Liver (tissue), 9 donors: ENCODE results near the gene UCN3. TPM values are rescaled to one million over a fixed set of nuclear protein-coding genes. Genes with fewer than 3 reads are reported as not detected.

ENCODE experiments used
- DNase-seq: peaks from one replicate; pipeline ENCODE4 v3.0.0-alpha.2; 2017; ENCODE audit warnings: low spot score
- H3K27ac ChIP-seq, 2 donors: one replicate each; pipeline ENCODE4 v1.7.0; 2013; ENCODE audit warnings: inconsistent platforms in 2 of 2, low read length in 2 of 2, control low read depth in 1 of 2, low read depth in 1 of 2, mild to moderate bottlenecking in 1 of 2
- H3K27me3 ChIP-seq, 4 donors: one replicate each; pipeline versions ENCODE4 v1.6.1 to v1.7.0; 2013; ENCODE audit warnings: low read length in 3 of 4, inconsistent platforms in 1 of 4, mild to moderate bottlenecking in 1 of 4, moderate library complexity in 1 of 4; ENCODE audit not compliant: control insufficient read depth in 4 of 4, insufficient read depth in 4 of 4
- H3K36me3 ChIP-seq, 4 donors: one replicate each; pipeline versions ENCODE4 v1.6.1 to v1.7.0; 2013; ENCODE audit warnings: low read length in 3 of 4, mild to moderate bottlenecking in 3 of 4, low read depth in 1 of 4, moderate library complexity in 1 of 4; ENCODE audit not compliant: control insufficient read depth in 4 of 4, insufficient read depth in 3 of 4
- H3K4me1 ChIP-seq, 4 donors: one replicate each; pipeline versions ENCODE4 v1.6.1 to v1.7.0; 2013; ENCODE audit warnings: low read length in 3 of 4, mild to moderate bottlenecking in 3 of 4, moderate library complexity in 1 of 4; ENCODE audit not compliant: control insufficient read depth in 4 of 4, insufficient read depth in 4 of 4
- H3K4me3 ChIP-seq, 3 donors: one replicate each; pipeline versions ENCODE4 v1.6.1 to v1.7.0; 2013; ENCODE audit warnings: low read length in 3 of 3, control low read depth in 1 of 3, low read depth in 1 of 3, mild to moderate bottlenecking in 1 of 3
- H3K9ac ChIP-seq, 2 donors: one replicate each; pipeline ENCODE4 v1.7.0; 2013; ENCODE audit warnings: low read length in 2 of 2, mild to moderate bottlenecking in 2 of 2, moderate library complexity in 2 of 2, control low read depth in 1 of 2, low read depth in 1 of 2
- H3K9me3 ChIP-seq, 4 donors: one replicate each; pipeline versions ENCODE4 v1.6.1 to v1.7.0; 2013; ENCODE audit warnings: low read length in 3 of 4; ENCODE audit not compliant: control insufficient read depth in 4 of 4
- CTCF ChIP-seq: fragments of 150-350 bp; IDR thresholded peaks from 2 replicates; pipeline ENCODE4 v1.5.1; 2017; ENCODE audit warnings: improper control_type of control experiment, low read depth, low read length; ENCODE audit not compliant: missing input control
- FOXA1 ChIP-seq: IDR thresholded peaks from 2 replicates; pipeline ENCODE4 v1.6.1; 2016; ENCODE audit warnings: antibody characterized with exemption
- GABPA ChIP-seq, 2 donors: IDR thresholded peaks in 1 of 2; conservative IDR thresholded peaks in 1 of 2; 2 replicates each; pipeline ENCODE4 v1.6.1; 2016; ENCODE audit warnings: antibody characterized with exemption in 2 of 2, mild to moderate bottlenecking in 1 of 2, moderate library complexity in 1 of 2
- HNF4G ChIP-seq: IDR thresholded peaks from 2 replicates; pipeline ENCODE4 v1.6.1; 2016; ENCODE audit warnings: antibody characterized with exemption
- JUND ChIP-seq, 2 donors: IDR thresholded peaks; 2 replicates each; pipeline ENCODE4 v1.6.1; 2016; ENCODE audit warnings: antibody characterized with exemption in 2 of 2
- NR2F2 ChIP-seq: IDR thresholded peaks from 2 replicates; pipeline ENCODE4 v1.6.1; 2016; ENCODE audit warnings: antibody characterized with exemption
- RAD21 ChIP-seq, 2 donors: IDR thresholded peaks; 2 replicates each; pipeline ENCODE4 v1.6.1; 2016; ENCODE audit warnings: antibody characterized with exemption in 2 of 2, mild to moderate bottlenecking in 2 of 2
- REST ChIP-seq: IDR thresholded peaks from 2 replicates; pipeline ENCODE4 v1.6.1; 2016; ENCODE audit warnings: antibody characterized with exemption, mild to moderate bottlenecking
- RXRA ChIP-seq, 2 donors: IDR thresholded peaks; 2 replicates each; pipeline ENCODE4 v1.6.1; 2017 to 2018; ENCODE audit warnings: antibody characterized with exemption in 2 of 2, mild to moderate bottlenecking in 1 of 2
- SP1 ChIP-seq: IDR thresholded peaks from 2 replicates; pipeline ENCODE4 v1.6.1; 2018; ENCODE audit warnings: antibody characterized with exemption, mild to moderate bottlenecking
- YY1 ChIP-seq: IDR thresholded peaks from 2 replicates; pipeline ENCODE4 v1.6.1; 2016; ENCODE audit warnings: antibody characterized with exemption, mild to moderate bottlenecking
- WGBS: extraction: QIAGEN DNeasy Blood & Tissue Kit; methylation state at CpG from one replicate; pipeline ENCODE4 v1.1.7; 2013; 5-methylcytosine and 5-hydroxymethylcytosine counted together
- polyA plus RNA-seq, 2 donors: library from polyadenylated mRNA; stranded (reverse) in 1 of 2; unstranded in 1 of 2; fragments of 200-250 nt in 1 of 2; fragments of >200 nt in 1 of 2; fragmentation: Nextera tagmentation in 1 of 2; extraction: Ambion mirVana in 1 of 2; gene quantifications; one replicate each; pipeline versions ENCODE4 v1.2.1 to v1.2.3, GENCODE V29; 2013 to 2015
- total RNA-seq, 2 donors: library from RNA; depleted of rRNA; stranded (reverse); fragments of >200 nt; gene quantifications; one replicate each; pipeline ENCODE4 v1.2.3, GENCODE V29; 2014
- TF ChIP-seq, protein P1 (sequence below): IDR thresholded peaks from 2 replicates; pipeline ENCODE4 v1.6.1; 2016; ENCODE audit warnings: antibody characterized with exemption
- TF ChIP-seq, protein P2 (sequence below): IDR thresholded peaks from 2 replicates; pipeline ENCODE4 v1.6.1; 2016; ENCODE audit warnings: antibody characterized with exemption
- donor health status: healthy.
- donor health status: healthy.
- donor health status: healthy.
- donor health status: healthy.
- donor health status: healthy.

The UCN3 gene
- total and polyA plus RNA-seq, 4 donors: 0.23 TPM; not detected in 3

- WGBS: 90% methylated on average over 4 of the region's 4 CpGs
- H3K36me3 ChIP-seq: no peaks in the 10 kb centered on the region
- H3K4me1 ChIP-seq: no peaks in the 10 kb centered on the region
- no peaks in the 10 kb centered on the region for H3K9me3 ChIP-seq
- no peak overlapping the region for H3K4me3 ChIP-seq
- no peak overlapping the region for H3K27ac ChIP-seq
- no peak for TF ChIP-seq GABPA (IDR thresholded peaks at IDR 0.05 in 1 of 2, conservative IDR thresholded peaks at IDR 0.05 in 1 of 2)
- TF ChIP-seq, protein P1, sequence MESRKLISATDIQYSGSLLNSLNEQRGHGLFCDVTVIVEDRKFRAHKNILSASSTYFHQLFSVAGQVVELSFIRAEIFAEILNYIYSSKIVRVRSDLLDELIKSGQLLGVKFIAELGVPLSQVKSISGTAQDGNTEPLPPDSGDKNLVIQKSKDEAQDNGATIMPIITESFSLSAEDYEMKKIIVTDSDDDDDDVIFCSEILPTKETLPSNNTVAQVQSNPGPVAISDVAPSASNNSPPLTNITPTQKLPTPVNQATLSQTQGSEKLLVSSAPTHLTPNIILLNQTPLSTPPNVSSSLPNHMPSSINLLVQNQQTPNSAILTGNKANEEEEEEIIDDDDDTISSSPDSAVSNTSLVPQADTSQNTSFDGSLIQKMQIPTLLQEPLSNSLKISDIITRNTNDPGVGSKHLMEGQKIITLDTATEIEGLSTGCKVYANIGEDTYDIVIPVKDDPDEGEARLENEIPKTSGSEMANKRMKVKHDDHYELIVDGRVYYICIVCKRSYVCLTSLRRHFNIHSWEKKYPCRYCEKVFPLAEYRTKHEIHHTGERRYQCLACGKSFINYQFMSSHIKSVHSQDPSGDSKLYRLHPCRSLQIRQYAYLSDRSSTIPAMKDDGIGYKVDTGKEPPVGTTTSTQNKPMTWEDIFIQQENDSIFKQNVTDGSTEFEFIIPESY: no peak
- DNase-seq: no peak
- H3K27me3 ChIP-seq: no peaks in the 10 kb centered on the region
- no peak overlapping the region for H3K9ac ChIP-seq
Observed at GRCh38 chr10:5343979-5344378, 20.8 kb upstream of the UCN3 start.

DNA sequence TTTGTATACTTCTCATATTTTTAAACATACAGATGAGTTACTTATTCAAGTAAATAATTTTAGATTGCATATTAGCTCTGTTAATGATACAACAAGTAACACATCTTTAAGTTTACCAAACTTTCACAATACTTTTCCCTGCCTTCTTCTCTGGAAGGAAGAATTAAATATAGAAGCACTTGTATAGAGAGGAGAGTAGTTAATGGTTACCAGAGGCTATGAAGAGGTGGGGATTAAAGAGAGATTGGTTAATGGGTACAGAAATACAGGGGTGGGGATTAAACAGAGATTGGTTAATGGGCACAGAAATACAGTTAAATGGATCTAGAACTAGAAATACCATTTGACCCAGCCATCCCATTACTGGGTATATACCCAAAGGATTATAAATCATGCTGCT is 20.0 kb upstream of the UCN3 start:
- no peak for DNase-seq
- no peak for TF ChIP-seq REST
- TF ChIP-seq FOXA1: no peak
- no peak for TF ChIP-seq YY1
- TF ChIP-seq NR2F2: no peak
- TF ChIP-seq RAD21 (IDR thresholded peaks at IDR 0.05): no peak
- TF ChIP-seq JUND (IDR thresholded peaks at IDR 0.05): no peak
- no peak for TF ChIP-seq SP1
- no peak for TF ChIP-seq RXRA (IDR thresholded peaks at IDR 0.05)
- TF ChIP-seq GABPA (IDR thresholded peaks at IDR 0.05 in 1 of 2, conservative IDR thresholded peaks at IDR 0.05 in 1 of 2): no peak
- no peak for TF ChIP-seq CTCF
- TF ChIP-seq, protein P2, sequence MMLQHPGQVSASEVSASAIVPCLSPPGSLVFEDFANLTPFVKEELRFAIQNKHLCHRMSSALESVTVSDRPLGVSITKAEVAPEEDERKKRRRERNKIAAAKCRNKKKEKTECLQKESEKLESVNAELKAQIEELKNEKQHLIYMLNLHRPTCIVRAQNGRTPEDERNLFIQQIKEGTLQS: no peak
- TF ChIP-seq, protein P1: no peak
- TF ChIP-seq HNF4G: no peak
- H3K36me3 ChIP-seq: no peaks in the 10 kb centered on the region
- H3K9ac ChIP-seq: no peak overlapping the region
- no peaks in the 10 kb centered on the region for H3K4me1 ChIP-seq
- H3K27me3 ChIP-seq: no peaks in the 10 kb centered on the region
- no peak overlapping the region for H3K27ac ChIP-seq
- H3K9me3 ChIP-seq: no peaks in the 10 kb centered on the region
- H3K4me3 ChIP-seq: no peak overlapping the region
